ENCODE results near the gene RNMT.
"Not testable (repeated sequence)": the region's sequence is repeated elsewhere in the genome, so short reads cannot be mapped to it uniquely, and the experiment has no call there.

The RNMT gene

DNA sequence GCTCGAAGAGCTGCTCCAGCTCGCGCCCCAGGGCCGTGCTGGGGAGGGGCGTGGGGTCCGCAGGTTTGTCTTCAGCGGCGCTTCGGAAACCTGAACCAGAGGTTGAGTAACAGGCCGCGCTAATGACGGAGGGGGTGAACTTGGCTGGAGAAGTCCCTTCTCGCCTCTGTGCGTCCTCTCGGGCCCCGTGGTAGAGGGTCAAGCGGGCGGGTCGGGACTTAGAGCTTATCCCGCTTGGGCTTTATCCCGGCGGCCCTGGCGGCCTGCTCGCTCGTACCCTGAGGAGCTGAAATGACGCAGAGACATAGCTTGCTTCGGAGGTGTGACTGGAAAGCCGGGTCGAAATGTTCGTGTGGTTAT, 479 bp downstream of the RNMT start:
- H3K4me3 ChIP-seq (ENCODE audit: low read depth, low read length): peak overlapping the region; percentile 72
- peak; percentile 27 for DNase-seq (ENCODE audit: low read depth)

DNA sequence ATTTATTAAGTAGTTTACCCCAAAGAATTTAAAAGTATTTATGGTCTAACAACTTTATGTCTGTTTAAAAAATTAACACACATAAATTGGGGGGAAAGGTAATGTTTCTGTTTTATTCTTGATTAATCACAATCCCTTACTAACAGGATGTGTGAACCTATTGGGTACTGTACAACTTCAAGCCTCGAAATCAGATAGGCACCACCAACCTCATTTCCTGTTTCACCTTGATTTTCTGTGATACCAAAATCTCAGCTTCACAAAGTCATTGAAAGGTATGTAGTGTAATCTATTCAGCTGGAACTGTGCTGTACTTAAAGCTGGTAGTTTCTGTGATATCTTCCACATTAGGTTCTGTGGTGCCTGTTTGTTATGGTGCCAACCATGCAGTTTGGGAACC, 4.0 kb downstream of the RNMT start:
- H3K4me3 ChIP-seq (ENCODE audit: low read depth, low read length): no peak overlapping the region
- DNase-seq (ENCODE audit: low read depth): no peak

DNA sequence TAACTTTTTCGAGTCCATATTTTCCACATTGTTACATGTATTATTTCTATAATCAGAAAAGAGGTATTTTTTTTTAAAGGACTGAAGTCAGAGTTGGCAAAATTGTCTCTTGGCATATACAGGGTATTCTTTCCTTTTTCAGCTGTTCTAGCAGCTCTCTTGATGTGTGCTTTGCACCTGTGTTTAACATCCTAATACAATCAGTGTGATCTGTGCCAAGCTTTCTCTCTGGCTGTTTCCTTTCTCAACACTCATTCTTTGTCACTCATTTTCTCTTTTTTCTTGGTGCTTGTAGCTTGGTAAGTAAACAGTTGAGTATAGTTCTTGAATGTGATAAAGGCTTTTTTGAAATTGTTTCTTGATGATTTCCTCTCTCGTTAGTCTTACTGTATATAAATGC, 9.2 kb downstream of the RNMT start:
- no peak overlapping the region for H3K4me3 ChIP-seq (ENCODE audit: low read depth, low read length)
- DNase-seq (ENCODE audit: low read depth): no peak

DNA sequence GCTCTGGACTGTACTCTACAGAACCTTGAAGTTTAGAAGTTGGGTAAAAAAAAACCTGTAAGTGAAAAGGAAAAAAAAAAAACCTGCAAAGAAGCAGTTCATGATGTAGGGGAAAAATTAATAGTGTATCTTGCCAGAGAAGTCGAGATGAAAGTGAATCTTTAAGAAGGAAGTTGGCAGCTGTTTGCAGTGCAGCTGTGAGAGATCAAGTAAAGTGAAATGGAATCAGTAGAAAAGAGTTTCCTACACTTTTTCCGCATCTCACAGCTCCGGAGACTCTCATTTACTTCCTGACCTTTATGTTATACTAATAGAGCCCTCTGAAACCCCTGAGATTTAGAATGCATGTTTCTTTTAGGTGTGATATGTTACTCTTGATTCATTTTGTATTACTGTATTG, 19.2 kb downstream of the RNMT start:
- no peak overlapping the region for H3K4me3 ChIP-seq (ENCODE audit: low read depth, low read length)
- DNase-seq (ENCODE audit: low read depth): no peak

DNA sequence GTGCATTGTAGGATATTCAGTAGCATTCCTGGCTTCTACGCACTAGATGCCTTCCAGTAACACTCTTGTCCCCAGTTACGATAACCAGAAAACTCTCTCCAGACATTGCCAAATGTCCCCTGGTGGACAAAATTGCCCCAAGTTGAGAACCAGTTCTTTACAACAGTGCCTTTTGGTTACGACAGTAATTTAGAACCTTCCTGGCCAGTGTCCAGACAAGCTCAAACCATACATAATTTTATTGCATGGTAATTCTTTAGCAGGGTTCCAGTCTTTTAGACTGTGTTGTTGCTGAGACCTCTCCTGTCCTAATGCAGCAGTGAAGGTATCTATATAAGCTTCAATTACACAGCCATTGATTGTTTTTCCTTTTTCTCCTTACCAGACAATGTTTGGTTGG, 20.2 kb downstream of the RNMT start:
- no peak overlapping the region for H3K4me3 ChIP-seq (ENCODE audit: low read depth, low read length)
- no peak for DNase-seq (ENCODE audit: low read depth)

DNA sequence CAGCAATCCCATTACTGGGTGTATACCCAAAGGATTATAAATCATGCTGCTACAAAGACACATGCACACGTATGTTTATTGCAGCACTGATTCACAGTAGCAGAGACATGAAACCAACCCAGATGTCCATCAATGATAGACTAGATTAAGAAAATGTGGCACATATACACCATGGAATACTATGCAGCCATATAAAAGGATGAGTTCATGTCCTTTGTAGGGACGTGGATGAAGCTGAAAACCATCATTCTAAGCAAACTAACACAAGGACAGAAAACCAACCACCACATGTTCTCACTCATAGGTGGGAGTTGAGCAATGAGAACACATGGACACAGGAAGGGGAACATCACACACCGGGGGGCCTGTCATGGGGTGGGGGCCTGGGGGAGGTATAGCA, 25.1 kb downstream of the RNMT start:
- not testable (repeated sequence) for H3K4me3 ChIP-seq (ENCODE audit: low read depth, low read length); DNase-seq (ENCODE audit: low read depth)

DNA sequence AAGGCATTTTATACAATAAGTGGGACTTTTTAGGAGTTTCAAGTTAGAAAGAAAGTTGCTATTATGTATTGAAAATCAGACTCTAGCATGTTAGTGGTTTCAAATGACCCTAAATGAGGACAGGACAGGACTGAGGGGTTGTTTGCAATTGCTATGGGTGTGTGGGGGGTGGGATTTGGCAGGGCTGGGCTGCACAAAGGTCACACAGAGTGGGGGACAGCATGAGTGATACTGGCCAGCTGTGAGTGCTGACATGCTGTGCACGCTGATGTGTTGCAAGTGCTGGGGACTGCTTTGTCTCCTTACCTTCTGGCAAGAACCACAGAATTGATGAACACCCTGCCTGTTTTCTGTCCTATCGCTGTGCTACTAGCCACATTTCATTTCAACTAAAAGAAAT, 29.8 kb downstream of the RNMT start:
- H3K4me3 ChIP-seq (ENCODE audit: low read depth, low read length): no peak overlapping the region
- no peak for DNase-seq (ENCODE audit: low read depth)

DNA sequence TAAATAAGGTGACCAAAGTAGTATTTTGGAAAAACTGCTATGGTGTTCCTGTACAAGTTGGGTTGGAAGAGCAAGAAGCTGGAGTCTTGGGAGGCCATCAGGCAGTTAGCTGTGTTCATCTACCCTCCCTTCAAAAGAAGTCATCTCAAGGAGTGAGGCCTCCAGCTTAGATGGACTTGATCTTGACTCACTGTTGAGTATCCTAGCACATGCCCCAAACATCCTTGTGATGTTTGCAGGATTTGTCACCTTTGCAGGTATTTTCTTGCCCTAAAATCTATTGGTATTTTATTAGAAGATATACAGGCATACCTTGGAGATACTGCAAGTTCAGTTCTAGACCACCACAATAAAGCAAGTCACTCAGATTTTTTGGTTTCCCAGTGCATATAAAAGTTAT, 30.2 kb downstream of the RNMT start:
- H3K4me3 ChIP-seq (ENCODE audit: low read depth, low read length): no peak overlapping the region
- no peak for DNase-seq (ENCODE audit: low read depth)

DNA sequence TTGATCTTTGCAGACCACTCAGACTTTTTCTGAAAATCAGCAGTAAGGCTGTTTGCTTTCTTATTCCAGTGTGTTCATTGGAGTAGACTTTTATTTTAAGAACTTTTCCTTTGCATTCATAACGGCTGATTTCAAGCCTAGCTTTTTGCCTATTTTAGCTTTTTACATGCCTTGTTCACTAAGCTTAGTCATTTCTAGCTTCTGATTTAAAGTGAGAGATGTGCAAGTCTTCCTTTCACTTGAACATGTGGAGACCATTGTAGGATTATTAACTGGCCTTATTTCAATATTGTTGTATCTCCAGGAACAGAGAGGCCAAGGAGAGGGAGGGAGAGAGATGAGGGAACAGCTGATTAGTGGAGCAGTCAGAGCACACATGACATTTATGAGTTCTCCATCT, 32.1 kb downstream of the RNMT start:
- no peak for DNase-seq (ENCODE audit: low read depth)
- H3K4me3 ChIP-seq (ENCODE audit: low read depth, low read length): no peak overlapping the region

DNA sequence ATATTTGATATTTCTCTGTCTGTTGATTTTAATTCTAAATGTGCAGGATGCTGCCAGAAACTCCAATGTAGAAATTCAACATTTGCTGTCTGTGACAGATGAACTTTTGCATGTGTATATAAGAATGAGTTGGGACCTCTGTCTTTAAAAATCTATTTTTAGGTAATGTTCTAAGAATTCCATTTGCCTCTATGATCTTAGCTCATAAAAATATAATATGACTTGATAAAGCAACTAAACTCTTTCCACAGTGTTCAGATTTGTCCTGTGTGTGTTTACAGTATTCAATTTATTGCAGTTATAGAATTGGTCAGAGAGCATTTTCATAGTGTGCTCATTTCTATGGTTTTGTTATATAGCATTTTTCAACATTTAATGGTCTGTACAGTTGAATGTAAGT, 33.6 kb downstream of the RNMT start:
- H3K4me3 ChIP-seq (ENCODE audit: low read depth, low read length): no peak overlapping the region
- no peak for DNase-seq (ENCODE audit: low read depth)

DNA sequence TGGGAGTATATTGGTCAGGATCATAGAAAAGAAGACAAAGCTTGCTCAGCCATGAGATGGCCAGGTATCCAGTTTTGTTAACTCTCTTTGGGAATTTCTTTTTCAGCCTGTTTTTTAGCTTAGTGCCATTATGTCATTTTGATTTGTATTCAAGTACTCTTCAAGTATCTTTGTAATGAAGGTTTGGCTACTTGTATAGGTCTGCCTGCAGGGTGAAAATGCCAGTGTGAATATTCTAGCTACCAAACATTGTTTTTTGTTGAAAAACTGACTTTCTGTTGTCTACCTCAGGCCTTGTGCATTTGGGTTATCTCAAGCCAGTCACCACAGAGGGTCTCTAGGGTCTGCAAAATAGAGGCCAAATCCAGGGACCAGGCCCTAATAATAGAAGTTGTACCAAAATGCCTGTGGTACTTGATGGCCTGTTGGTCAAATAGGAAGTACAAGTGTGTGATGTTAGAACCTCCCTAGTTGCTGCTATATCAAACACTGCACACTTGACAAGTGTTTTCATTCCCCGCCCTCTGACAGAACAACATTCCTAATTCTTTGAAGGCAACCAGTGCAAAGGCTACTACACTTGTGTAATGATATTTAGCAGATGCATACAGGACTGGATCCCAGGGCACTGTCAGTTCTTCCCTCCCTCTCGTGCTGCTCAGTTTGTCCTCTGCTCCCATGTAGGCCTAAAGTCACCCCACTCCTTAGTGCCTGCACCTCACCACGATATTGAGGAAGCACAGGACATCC, 36.4 kb downstream of the RNMT start:
- no peak overlapping the region for H3K4me3 ChIP-seq (ENCODE audit: low read depth, low read length)
- no peak for DNase-seq (ENCODE audit: low read depth)

DNA sequence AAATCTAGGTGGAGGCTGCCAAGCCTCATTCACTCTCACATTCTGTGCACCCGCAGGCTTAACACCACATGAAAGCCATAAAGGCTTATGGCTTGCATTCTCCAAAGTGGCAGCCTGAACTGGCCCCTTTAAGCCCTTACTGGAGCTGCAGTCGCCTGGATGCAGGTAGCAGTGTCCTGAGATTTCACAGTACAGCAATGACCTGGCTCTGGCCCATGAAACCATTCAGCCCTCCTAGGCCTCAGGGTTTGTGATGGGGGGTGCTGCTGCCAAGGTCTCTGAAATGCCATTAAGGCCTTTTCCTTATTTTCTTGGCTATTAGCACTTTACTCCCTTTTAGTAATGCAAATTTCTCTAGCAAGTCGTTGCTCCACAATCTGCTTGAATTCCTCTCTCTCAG, 48.6 kb downstream of the RNMT start:
- H3K4me3 ChIP-seq (ENCODE audit: low read depth, low read length): no peak overlapping the region
- DNase-seq (ENCODE audit: low read depth): no peak

DNA sequence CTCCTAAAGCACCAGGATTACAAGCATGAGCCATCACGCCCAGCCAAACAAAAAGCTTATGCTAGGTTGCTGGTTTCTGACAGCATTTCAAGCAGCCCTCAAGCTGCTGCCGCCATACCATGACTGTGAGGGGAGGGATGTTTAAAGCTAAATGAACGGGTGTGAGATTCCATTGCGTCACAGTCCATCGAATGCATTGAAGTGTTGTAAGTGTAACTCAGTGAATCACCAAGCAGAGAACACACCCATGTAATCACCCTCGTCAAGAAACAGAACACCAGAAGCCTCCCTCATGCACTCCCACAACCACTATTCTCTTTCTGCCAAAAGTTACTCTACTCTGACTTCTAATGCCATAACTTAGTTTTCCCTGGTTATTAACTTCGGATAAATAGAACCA, 64.7 kb downstream of the RNMT start:
- DNase-seq (ENCODE audit: low read depth): no peak
- no peak overlapping the region for H3K4me3 ChIP-seq (ENCODE audit: low read depth, low read length)

DNA sequence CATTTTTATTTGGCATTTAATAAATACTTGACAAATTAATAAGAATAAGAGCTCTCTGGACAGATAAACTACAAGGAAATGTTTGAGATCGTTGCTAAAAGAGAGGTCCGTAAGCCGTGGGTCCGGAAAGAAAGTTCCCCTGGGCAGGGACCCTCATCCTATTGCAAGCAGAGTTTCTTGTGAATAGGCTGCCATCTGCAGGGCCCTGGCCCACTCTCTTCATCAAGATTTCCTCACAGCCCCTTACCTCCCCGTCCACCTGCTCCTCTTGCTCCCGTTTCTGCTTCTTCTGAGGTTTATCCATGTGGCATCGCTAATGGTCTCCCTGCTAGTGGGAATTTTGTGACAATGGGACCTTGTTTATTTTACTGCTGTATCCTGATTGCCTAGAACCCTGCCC, 67.3 kb downstream of the RNMT start:
- DNase-seq (ENCODE audit: low read depth): no peak
- H3K4me3 ChIP-seq (ENCODE audit: low read depth, low read length): no peak overlapping the region

DNA sequence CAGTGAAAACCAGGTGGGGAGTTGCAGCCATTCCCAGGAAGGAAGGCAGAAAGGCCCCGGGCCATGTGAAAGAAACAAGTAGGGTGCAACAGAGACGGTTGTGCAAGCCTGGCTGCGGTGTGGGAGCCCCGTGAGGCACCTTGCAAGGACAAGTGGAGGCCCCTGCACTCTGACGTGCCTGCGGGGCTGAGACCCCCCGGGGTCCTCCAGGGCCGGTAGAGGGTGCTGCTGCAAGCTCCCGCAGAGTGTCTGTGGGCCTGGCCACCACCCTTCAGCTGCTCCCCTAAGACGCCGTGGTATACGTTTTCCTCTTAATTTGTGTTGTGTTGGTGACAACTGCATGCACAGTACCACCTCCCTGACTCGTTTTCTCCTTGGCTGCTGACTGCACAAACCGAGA, 70.0 kb downstream of the RNMT start:
- H3K4me3 ChIP-seq (ENCODE audit: low read depth, low read length): no peak overlapping the region
- DNase-seq (ENCODE audit: low read depth): no peak

DNA sequence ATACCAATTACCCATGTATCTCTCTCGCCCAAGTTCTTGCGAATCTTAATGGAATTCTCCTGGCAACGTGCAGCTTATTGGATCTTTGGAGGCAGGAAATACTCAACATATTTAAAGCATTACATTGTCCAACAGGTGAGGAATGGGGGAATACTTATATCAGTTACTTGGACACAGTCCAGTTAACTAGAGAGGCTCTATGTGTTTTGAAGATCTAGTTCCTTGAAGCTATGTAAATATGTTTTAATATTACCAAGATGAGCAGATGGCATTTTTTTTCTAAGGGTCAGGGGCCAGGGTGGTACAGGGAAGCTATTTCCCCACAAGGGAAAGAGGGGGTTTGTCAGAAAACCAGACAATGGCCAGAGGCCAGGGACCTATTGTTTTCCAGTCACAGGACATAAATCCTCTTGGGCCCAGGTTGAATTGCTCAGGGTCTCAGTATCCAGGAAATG, 70.7 kb downstream of the RNMT start:
- H3K4me3 ChIP-seq (ENCODE audit: low read depth, low read length): no peak overlapping the region
- DNase-seq (ENCODE audit: low read depth): no peak

DNA sequence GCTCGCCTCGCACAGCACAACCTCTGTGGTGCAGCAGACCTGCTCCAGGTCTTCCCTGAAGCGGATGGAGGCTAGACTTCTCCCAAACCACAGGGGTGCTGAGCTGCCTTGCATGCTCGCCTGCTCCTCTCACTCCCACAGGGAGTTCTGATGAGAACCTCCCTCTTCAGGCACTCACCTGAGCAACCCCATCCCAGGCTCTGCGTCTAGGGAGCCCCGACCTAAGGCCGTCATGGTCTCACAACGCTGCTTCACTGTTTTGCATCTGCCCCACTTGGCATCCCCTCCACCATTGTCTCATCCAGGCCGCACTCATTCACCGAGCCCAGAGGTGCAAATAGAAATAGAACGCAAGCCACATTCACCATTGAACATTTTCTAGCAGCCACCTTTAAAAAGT, 72.9 kb downstream of the RNMT start:
- no peak overlapping the region for H3K4me3 ChIP-seq (ENCODE audit: low read depth, low read length)
- DNase-seq (ENCODE audit: low read depth): no peak

DNA sequence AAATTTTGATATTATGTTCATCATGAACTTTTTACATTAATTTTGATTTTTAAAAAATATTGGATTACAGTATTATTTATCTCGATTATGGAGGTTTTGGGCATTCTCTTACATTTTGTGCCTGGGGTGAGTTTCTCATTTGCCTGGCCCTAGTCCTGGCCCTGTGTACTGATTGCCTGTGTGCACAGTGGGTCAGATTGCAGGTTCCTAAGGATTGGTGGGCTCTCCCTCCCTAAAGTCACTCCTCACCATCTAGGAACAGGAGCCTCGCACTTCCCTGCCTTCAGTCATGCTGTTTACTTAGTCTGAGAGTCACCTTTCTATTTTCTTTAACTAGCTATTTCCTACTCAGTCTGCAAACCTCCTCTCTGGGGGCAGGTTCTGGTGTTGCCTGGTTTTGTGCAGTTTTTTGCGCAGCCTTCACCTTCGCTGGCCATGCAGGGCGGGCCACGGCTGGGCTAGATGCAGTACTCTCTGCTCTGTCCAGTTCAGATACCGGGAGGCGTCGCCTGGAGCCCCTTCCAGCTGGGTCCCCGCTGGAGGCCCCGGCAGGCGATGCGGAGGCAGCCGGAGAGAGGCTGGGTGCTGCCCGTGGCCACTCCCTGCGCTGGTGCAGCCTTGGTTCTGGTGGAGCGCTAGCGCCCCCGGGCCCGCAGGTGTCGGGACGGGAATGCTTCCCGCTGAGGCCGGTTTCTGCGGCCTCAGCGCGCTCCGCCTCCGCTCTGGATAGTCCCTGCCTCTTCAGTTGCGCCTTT, 74.2 kb downstream of the RNMT start:
- peak overlapping the region; percentile 27 for H3K4me3 ChIP-seq (ENCODE audit: low read depth, low read length)

DNA sequence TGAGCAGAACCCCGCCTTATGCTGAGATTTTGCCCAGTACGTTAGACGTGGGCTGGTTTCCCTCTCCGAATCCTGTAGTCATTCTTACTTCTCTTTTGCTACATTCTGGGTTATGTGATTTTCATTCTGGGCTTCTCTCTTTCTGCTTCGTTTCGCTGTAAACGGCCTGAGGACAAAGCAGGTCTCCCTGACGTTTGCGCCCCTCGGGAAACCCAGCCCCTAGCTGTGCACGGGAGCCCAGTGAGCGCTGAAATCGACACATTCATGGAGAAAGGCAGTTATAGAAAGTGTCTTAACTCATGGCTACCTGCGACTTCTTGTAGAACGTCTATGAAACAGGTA, 74.8 kb downstream of the RNMT start:
- peak overlapping the region; percentile 27 for H3K4me3 ChIP-seq (ENCODE audit: low read depth, low read length)
- no peak for DNase-seq (ENCODE audit: low read depth)

More for the DNA sequence above, 74.2 kb downstream of the RNMT start:
- DNase-seq (ENCODE audit: low read depth): no peak

DNA sequence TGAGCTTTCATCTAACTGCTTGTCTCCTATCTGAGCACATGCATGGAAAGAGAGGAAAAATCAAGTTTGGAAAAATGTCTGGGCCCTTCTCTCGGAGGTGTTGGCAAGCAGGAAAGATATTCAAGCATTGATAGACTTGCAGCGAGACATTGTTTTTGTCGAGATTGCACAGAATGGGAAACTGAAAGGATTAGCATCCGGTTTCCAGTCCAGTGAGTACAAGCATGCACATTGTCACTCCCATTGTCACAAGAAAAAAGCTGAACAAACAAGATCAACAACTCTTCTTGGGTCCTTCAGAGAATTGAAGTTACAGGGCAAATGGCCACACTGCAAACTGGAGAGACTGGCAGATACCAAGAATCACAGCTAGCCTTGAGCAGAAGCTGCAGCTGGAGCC, 77.8 kb downstream of the RNMT start:
- no peak overlapping the region for H3K4me3 ChIP-seq (ENCODE audit: low read depth, low read length)
- no peak for DNase-seq (ENCODE audit: low read depth)

DNA sequence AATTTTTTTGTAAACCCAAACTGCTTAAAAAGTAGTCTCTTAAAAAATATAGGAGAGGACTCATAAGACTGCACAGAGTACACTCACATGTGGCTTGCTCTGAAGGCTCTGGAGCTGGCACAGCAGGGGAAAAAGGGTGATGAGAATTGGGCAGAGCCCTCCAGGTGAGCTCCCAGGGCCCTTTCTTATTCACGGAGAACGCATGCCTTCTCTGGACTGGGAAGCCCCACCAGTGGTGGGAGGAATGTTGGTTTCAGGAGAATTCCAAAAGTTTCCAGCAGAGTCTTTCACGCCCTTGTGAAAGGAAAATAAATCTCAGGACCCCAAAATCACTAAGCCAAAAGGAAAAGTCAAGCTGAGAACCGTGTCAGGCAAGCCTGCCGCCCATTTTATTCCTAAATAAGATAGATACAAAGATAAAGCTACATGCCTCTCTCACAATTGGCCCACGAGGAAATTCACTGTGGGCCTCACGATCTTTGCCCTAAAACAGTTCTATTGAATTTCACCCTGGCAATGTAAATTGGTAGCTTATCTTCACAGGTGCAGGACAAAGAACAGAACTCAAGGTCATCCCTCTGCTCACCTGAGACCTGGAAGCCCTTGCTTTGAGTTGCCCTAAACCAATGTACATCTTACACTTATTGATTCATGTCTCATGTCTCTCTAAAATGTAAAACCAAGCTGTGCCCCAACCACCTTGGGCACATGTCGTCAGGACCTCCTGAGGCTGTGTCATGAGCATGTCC, 82.0 kb downstream of the RNMT start:
- no peak overlapping the region for H3K4me3 ChIP-seq (ENCODE audit: low read depth, low read length)
- DNase-seq (ENCODE audit: low read depth): no peak
